ENCODE measurements around the gene PIM1.

DNA sequence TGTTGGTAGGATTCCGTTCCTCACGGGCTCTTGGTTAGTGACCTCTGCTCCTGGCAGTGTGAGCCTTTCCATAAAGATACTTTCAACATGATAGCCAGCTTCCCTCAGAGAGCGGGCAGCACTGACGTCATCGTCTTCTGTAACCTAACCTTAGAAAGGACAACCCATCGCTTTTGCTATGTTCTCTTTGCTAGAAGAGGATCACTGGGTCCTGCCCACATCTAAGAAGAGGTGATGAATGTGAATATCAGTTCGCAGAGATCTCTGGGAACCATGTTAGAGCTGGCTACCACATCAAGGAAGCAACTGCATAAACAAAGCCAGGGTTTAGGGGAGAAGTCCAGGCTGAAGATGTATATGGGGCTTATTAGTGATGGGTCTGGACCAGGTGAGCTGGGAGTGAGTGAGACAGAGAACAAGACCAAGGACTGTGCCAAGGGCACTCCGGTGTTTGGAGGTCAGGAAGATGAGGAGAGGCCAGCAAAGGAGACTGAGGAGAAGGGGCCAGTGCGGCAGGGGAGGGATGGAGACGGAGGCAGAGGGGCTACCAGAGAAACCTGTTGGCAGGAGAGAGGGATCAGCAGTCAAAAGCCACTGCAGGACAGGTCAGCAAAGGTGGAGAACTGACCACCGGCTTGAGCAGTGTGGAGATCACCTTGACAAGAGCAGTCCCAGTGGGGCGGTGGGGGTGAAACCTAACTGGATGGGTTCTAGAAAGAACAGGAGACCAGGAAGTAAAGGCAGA lies 39.7 kb downstream of the PIM1 start:
- no peak for TF ChIP-seq POLR2A (IDR thresholded peaks at IDR 0.05; ENCODE audit: low read length)
- TF ChIP-seq GATA1 (IDR thresholded peaks at IDR 0.05; ENCODE audit: low read depth, low read length), result no peak
